Measurements from ENCODE around the gene TOX3.

Gene TOX3

GRCh38 chr16:52469091-52469490 lies 77.9 kb downstream of the TOX3 start:
- TF ChIP-seq, protein P1, sequence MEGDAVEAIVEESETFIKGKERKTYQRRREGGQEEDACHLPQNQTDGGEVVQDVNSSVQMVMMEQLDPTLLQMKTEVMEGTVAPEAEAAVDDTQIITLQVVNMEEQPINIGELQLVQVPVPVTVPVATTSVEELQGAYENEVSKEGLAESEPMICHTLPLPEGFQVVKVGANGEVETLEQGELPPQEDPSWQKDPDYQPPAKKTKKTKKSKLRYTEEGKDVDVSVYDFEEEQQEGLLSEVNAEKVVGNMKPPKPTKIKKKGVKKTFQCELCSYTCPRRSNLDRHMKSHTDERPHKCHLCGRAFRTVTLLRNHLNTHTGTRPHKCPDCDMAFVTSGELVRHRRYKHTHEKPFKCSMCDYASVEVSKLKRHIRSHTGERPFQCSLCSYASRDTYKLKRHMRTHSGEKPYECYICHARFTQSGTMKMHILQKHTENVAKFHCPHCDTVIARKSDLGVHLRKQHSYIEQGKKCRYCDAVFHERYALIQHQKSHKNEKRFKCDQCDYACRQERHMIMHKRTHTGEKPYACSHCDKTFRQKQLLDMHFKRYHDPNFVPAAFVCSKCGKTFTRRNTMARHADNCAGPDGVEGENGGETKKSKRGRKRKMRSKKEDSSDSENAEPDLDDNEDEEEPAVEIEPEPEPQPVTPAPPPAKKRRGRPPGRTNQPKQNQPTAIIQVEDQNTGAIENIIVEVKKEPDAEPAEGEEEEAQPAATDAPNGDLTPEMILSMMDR (conservative IDR thresholded peaks at IDR 0.05; ENCODE audit: low read depth, low read length) = no peak
- DNase-seq (ENCODE audit: low read depth) = no peak
- H3K4me3 ChIP-seq (ENCODE audit: low read length) = no peak overlapping the region

DNA sequence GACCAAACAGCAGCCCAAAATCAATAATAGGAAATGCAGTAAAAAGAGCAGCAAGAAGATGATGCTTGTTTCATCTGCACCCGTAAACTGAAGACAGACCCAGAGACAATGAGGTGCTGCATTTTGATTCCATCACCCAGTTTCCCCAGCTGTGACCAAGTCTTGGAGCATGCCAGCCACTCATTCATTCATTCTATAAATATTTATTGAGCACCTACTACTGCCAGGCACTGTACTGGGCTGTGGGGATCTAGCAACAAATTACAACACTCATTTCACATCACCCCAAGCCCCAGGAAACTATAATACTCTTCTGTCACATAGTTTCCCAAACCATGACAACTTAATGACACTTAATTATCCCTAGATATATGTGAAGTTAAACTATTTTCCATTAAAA lies 79.2 kb downstream of the TOX3 start:
- no peak for DNase-seq (ENCODE audit: low read depth)
- TF ChIP-seq, protein P1 (conservative IDR thresholded peaks at IDR 0.05; ENCODE audit: low read depth, low read length) = no peak
- no peak overlapping the region for H3K4me3 ChIP-seq (ENCODE audit: low read length)

GRCh38 chr16:52466994-52467393 lies 79.9 kb downstream of the TOX3 start:
- H3K4me3 ChIP-seq (ENCODE audit: low read length) = no peak overlapping the region
- no peak for DNase-seq (ENCODE audit: low read depth)
- TF ChIP-seq, protein P1 (conservative IDR thresholded peaks at IDR 0.05; ENCODE audit: low read depth, low read length) = no peak

DNA sequence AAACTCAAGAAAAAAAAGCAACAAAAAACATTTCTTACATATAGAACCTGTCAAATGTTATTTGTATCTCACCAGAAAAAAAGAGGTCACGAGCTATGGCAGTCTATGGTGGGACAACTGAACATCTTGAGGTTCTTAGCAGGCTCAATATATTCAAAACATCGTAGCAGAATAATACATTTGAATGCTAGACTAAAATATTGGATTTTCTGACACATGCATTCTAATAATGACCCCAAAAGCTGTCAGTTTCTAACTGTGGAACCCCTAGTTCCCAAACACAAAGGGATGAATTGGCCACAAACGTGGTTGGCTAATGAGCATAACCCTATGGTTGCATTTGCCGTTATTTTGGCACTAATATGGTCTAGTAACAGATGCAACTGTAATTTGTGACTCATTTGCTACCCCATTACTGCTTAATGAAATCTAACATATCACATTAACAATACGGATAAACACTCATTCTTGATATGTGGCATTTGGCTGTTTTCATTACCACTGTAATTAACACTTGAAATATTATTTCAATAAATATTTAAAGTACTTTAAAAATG lies 81.2 kb downstream of the TOX3 start:
- no peak for DNase-seq (ENCODE audit: low read depth)
- TF ChIP-seq, protein P1 (conservative IDR thresholded peaks at IDR 0.05; ENCODE audit: low read depth, low read length) = no peak
- H3K4me3 ChIP-seq (ENCODE audit: low read length) = no peak overlapping the region

GRCh38 chr16:52463904-52464303 lies 83.0 kb downstream of the TOX3 start:
- no peak overlapping the region for H3K4me3 ChIP-seq (ENCODE audit: low read length)
- no peak for DNase-seq (ENCODE audit: low read depth)
- TF ChIP-seq, protein P1 (conservative IDR thresholded peaks at IDR 0.05; ENCODE audit: low read depth, low read length) = no peak

DNA sequence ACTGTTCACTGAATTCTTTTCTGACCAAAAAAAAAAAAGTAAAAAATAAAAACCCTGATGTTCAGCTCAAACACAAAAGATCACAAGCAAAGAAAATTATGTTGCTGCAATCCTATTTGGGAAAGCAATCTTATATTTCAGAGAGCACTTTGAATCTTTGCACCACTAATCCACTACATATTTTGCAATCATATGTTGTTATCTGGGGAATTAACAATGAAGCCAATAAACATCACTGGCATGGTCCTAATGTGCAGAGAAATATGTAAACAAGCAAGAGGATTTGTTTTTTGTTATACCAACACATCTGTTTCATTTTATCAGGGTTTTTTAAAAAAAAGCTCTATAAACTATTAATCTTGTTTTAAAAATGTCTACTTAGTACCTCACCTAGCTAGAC lies 84.1 kb downstream of the TOX3 start:
- no peak for DNase-seq (ENCODE audit: low read depth)
- H3K4me3 ChIP-seq (ENCODE audit: low read length) = no peak overlapping the region
- TF ChIP-seq, protein P1 (conservative IDR thresholded peaks at IDR 0.05; ENCODE audit: low read depth, low read length) = no peak

GRCh38 chr16:52460639-52461178 lies 86.2 kb downstream of the TOX3 start:
- H3K4me3 ChIP-seq (ENCODE audit: low read length) = no peak overlapping the region
- DNase-seq (ENCODE audit: low read depth) = no peak
- TF ChIP-seq, protein P1 (conservative IDR thresholded peaks at IDR 0.05; ENCODE audit: low read depth, low read length) = no peak
